K562 (cell line): ENCODE results near the gene ESR2. TPM values are rescaled to one million over a fixed set of nuclear protein-coding genes. Genes with fewer than 3 reads are reported as not detected.

Source experiments
- ATAC-seq: fragments of 200-7000 bp; cut with Tn5 transposase; 3 replicates; pipeline ENCODE4 v1.9.1; 2020; ENCODE audit warnings: moderate library complexity
- BruUV-seq: library from RNA; stranded (reverse); fragments of 400-500 nt; replicated peaks from 2 replicates; lab custom pipeline; 2021; lab: Mats Ljungman, UMichigan
- CTCF ChIA-PET: fragments of 300-600 bp; formaldehyde crosslinking; extraction: SDS; loops from one replicate; lab custom pipeline; 2021; ENCODE audit warnings: low intra/inter-chr PET ratio; lab: Yijun Ruan, JAX
- POLR2A ChIA-PET: fragments of 300-600, 350-650 bp; sonication (Branson Sonifier 250); formaldehyde crosslinking; extraction: SDS; loops from one replicate; lab custom pipeline; 2021; ENCODE audit warnings: antibody characterized with exemption, inconsistent platforms; lab: Yijun Ruan, JAX
- DNase-seq, 4 experiments: peaks; one replicate each; pipeline versions ENCODE4 v3.0.0 to v3.0.0-alpha.2; 2011 to 2018; ENCODE audit warnings: low spot score in 3 of 4, mixed read lengths in 3 of 4; ENCODE audit errors: extremely low read depth in 1 of 4
- FAIRE-seq: peaks from 2 replicates; lab custom pipeline; 2011; peaks lifted over from hg19 to GRCh38; lab: Jason Lieb, UNC
- H2AFZ ChIP-seq: 2 replicates; pipeline ENCODE4 v1.6.0; 2011; ENCODE audit warnings: low read depth, low read length, control low read depth, inconsistent platforms
- H3K27ac ChIP-seq: fragments of 200-600 bp; 3 replicates; pipeline ENCODE4 v1.8.0; 2011; ENCODE audit warnings: low read depth, mild to moderate bottlenecking, control low read depth, inconsistent platforms, low read length, moderate library complexity, mixed read lengths; ENCODE audit errors: extremely low read depth
- H3K27me3 ChIP-seq, 2 experiments: fragments of 300-600 bp in 1 of 2; 2 replicates in 1 of 2; 3 replicates in 1 of 2; pipeline versions ENCODE4 v1.6.0 to v1.8.0; 2011; ENCODE audit warnings: inconsistent platforms in 2 of 2, low read length in 2 of 2, mild to moderate bottlenecking in 1 of 2, mixed read lengths in 1 of 2, moderate library complexity in 1 of 2; ENCODE audit not compliant: control insufficient read depth in 2 of 2, insufficient read depth in 2 of 2
- H3K36me3 ChIP-seq: fragments of 300-600 bp; 3 replicates; pipeline ENCODE4 v1.8.0; 2011; ENCODE audit warnings: mild to moderate bottlenecking, low read length, inconsistent platforms; ENCODE audit not compliant: control insufficient read depth, insufficient read depth
- H3K4me1 ChIP-seq, 2 experiments: fragments of 200-600 bp in 1 of 2; replicated peaks in 1 of 2; 2 replicates in 1 of 2; 3 replicates in 1 of 2; pipeline versions ENCODE4 v1.5.1 to v1.8.0; 2011; ENCODE audit warnings: inconsistent platforms in 2 of 2, low read length in 2 of 2, mild to moderate bottlenecking in 1 of 2, mixed read lengths in 1 of 2, moderate library complexity in 1 of 2; ENCODE audit not compliant: control insufficient read depth in 2 of 2, insufficient read depth in 2 of 2
- H3K4me2 ChIP-seq: 2 replicates; pipeline ENCODE4 v1.6.1; 2011; ENCODE audit warnings: low read length, control low read depth, inconsistent platforms, mixed read lengths; ENCODE audit not compliant: insufficient read depth
- H3K4me3 ChIP-seq: fragments of 200-600 bp; sonication (generic), shearing (Covaris generic); 2 replicates; pipeline ENCODE4 v1.5.1; 2016; ENCODE audit warnings: control low read depth, inconsistent platforms
- H3K79me2 ChIP-seq: fragments of 200-600 bp; 3 replicates; pipeline ENCODE4 v1.8.0; 2011; ENCODE audit warnings: low read length, inconsistent platforms; ENCODE audit not compliant: control insufficient read depth, insufficient read depth
- H3K9ac ChIP-seq, 2 experiments: 2 replicates each; pipeline versions ENCODE4 v1.6.0 to v1.6.1; 2011; ENCODE audit warnings: low read depth in 2 of 2, low read length in 2 of 2, control low read depth in 1 of 2, inconsistent platforms in 1 of 2, mild to moderate bottlenecking in 1 of 2, mixed read lengths in 1 of 2; ENCODE audit not compliant: insufficient read depth in 1 of 2
- H3K9me1 ChIP-seq: one replicate; pipeline ENCODE4 v1.6.0; 2011; ENCODE audit warnings: inconsistent platforms, mild to moderate bottlenecking, low read length, moderate library complexity; ENCODE audit not compliant: control insufficient read depth, insufficient read depth
- H3K9me3 ChIP-seq: replicated peaks from 2 replicates; pipeline ENCODE4 v1.5.1; 2011; ENCODE audit warnings: low read depth, low read length, inconsistent platforms; ENCODE audit not compliant: control insufficient read depth, insufficient read depth
- H4K20me1 ChIP-seq: replicated peaks from 2 replicates; pipeline ENCODE4 v1.6.1; 2011; ENCODE audit warnings: low read length, inconsistent platforms, mixed read lengths; ENCODE audit not compliant: control insufficient read depth, insufficient read depth
- BRF1 ChIP-seq: IDR thresholded peaks from 3 replicates; pipeline ENCODE4 v1.6.1; 2011; ENCODE audit warnings: borderline replicate concordance, mild to moderate bottlenecking; ENCODE audit not compliant: insufficient read length; ENCODE audit errors: extremely low read depth
- CCAR2 ChIP-seq: fragments of 200-400 bp; formaldehyde crosslinking; IDR thresholded peaks from 2 replicates; pipeline ENCODE4 v1.6.1; 2017; ENCODE audit warnings: mild to moderate bottlenecking, low read depth, low read length
- MTA2 ChIP-seq: fragments of 450-650 bp; IDR thresholded peaks from 2 replicates; pipeline ENCODE4 v1.6.1; 2016; ENCODE audit warnings: low read depth
- POU5F1 ChIP-seq: fragments of 150-350 bp; IDR thresholded peaks from 2 replicates; pipeline ENCODE4 v1.6.1; 2014; ENCODE audit warnings: borderline replicate concordance, low read length, low read depth, mild to moderate bottlenecking; ENCODE audit not compliant: partially characterized antibody
- RBM25 ChIP-seq: fragments of 200-400 bp; formaldehyde crosslinking; IDR thresholded peaks from 2 replicates; pipeline ENCODE4 v1.6.1; 2018; ENCODE audit warnings: low read length, low read depth, moderate library complexity; ENCODE audit not compliant: severe bottlenecking
- XRCC4 ChIP-seq: IDR thresholded peaks from one replicate; pipeline ENCODE4 v1.6.1; 2011; ENCODE audit not compliant: insufficient read depth, insufficient read length; ENCODE audit errors: extremely low read depth
- ZNF316 ChIP-seq: fragments of 450-650 bp; IDR thresholded peaks from 2 replicates; pipeline ENCODE4 v1.6.1; 2016
- ZNF318 ChIP-seq, 2 experiments: fragments of 450-650 bp; IDR thresholded peaks; 2 replicates each; pipeline ENCODE4 v1.6.1; 2016; ENCODE audit warnings: mild to moderate bottlenecking in 2 of 2, borderline replicate concordance in 1 of 2, low read depth in 1 of 2, moderate library complexity in 1 of 2
- ZNF778 ChIP-seq: fragments of 450-650 bp; formaldehyde crosslinking; IDR thresholded peaks from 2 replicates; pipeline ENCODE4 v1.4.0; 2020; ENCODE audit warnings: mild to moderate bottlenecking, moderate library complexity
- ZNF785 ChIP-seq: fragments of 250-450 bp; sonication (Bioruptor Pico); IDR thresholded peaks from 2 replicates; pipeline ENCODE4 v1.4.0; 2020; ENCODE audit warnings: mild to moderate bottlenecking
- WGBS: fragments of 100-300 bp; shearing (Covaris generic); methylation state at CpG from one replicate; pipeline ENCODE4 v1.1.6; 2016; ENCODE audit warnings: low coverage, mixed read lengths; ENCODE audit not compliant: insufficient coverage; ENCODE audit errors: missing lambda C conversion rate; 5-methylcytosine and 5-hydroxymethylcytosine counted together
- in situ Hi-C: fragments of 300-500 bp; cut with MboI; formaldehyde crosslinking; loops from 4 replicates; pipeline ENCODE4 v1.15.0; 2018; ENCODE audit warnings: inconsistent platforms, mixed read lengths
- intact Hi-C: fragments of 100-400 bp; cut with micrococcal nuclease; formaldehyde crosslinking; loops from 2 replicates; pipeline ENCODE4 v1.14.2; 2022
- polyA plus RNA-seq, 8 experiments: library from polyadenylated mRNA; depleted of rRNA in 4 of 8; stranded (reverse) in 5 of 8; unstranded in 3 of 8; fragments of >200 nt; fragmentation: Nextera tagmentation in 2 of 8; fragmentation: Illumina TruSeq in 1 of 8; extraction: Ambion mirVana in 2 of 8; extraction: Trizol in 1 of 8; gene quantifications; 2 replicates each; pipeline versions ENCODE4 v1.2.1 to v1.2.3, GENCODE V29; 2011 to 2014; ENCODE audit warnings: inconsistent platforms in 1 of 8, missing spikeins in 1 of 8
- total RNA-seq, 7 experiments: library from RNA; depleted of rRNA in 6 of 7; stranded (reverse); fragments of >200 nt in 6 of 7; fragmentation: Illumina TruSeq in 2 of 7; extraction: Trizol in 2 of 7; gene quantifications; 2 replicates each; pipeline versions ENCODE4 v1.2.1 to v1.2.3, GENCODE V29; 2011 to 2021; ENCODE audit warnings: low replicate concordance in 1 of 7

Gene ESR2
- total and polyA plus RNA-seq, 9 of the 15 experiments (the other 6 are each of a cell fraction or from before 2014, with no cell fraction given), result 0.07 to 3.8 (median 2.0) TPM

DNA sequence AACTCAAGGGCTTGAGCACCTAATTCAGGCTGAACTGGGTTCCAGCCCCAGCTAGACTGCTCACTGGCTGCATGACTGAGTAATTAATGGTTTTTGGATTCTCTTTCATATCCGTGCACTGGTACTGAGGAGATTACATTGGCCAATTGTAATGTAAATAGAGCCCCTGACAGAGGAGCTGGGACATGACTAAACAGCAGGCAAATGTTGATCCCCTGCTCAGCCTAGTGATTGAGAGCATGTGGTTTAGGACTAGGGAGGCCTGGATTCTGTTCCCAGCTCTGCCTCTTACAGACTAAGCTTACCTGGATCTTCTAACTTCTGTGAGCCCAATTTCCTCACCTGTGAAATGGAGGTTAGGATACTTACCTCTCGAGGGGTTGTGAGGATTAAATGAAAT is 204.3 kb downstream of the ESR2 start:
- Histone ChIP-seq H2AFZ (no peak overlapping the region), H3K79me2 (no peaks in the 10 kb centered on the region), H3K9ac (no peak overlapping the region), H3K9me1 (no peaks in the 10 kb centered on the region), H3K9me3 (no peaks in the 10 kb centered on the region), H3K4me2 (no peak overlapping the region), H4K20me1 (no peaks in the 10 kb centered on the region), H3K4me1 (no peaks in the 10 kb centered on the region), H3K27ac (no peak overlapping the region), H3K36me3 (no peaks in the 10 kb centered on the region), H3K27me3 (no peaks in the 10 kb centered on the region; a peak in 1 of 5 replicates), H3K4me3 (no peak overlapping the region)
- no TSS peak for BruUV-seq
- POLR2A ChIA-PET, result interaction anchor here (0.7 kb wide), 1 partner anchor 40 kb away, joined by 4 read pairs; no protein-coding TSS in a partner anchor
- 0% methylated on average over 2 of the region's 2 CpGs for WGBS
- FAIRE-seq, result no peak
- in situ Hi-C loops (no loop called here), intact Hi-C loops (no loop called here)
- CTCF ChIA-PET, result no interaction called here
- no peak for DNase-seq
- no peak for ATAC-seq
- TF ChIP-seq CCAR2 (no peak), MTA2 (no peak), ZNF778 (CRISPR knock-in tag) (no peak), XRCC4 (no peak), BRF1 (no peak), RBM25 (no peak), ZNF318 (IDR thresholded peaks at IDR 0.05; ENCODE audit: borderline replicate concordance in 1 of 2, low read depth in 1 of 2) (no peak), POU5F1 (no peak), ZNF316 (no peak), ZNF785 (CRISPR knock-in tag) (no peak)
